Stimulated activated CD8-positive, alpha-beta memory T cell treated with anti-CD3 and anti-CD28 coated beads, Interleukin-4, amount 100 ng/mL, for 1 hour (primary cell): ENCODE data around the gene C19orf18.
"Not testable (repeated sequence)": the region's sequence is repeated elsewhere in the genome, so short reads cannot be mapped to it uniquely, and the experiment has no call there.

Experiments
- DNase-seq, 2 donors: peaks; one replicate each; pipeline ENCODE4 v3.0.0-alpha.2; 2020; ENCODE audit warnings: low read depth in 2 of 2, low spot score in 1 of 2

Gene C19orf18

DNA sequence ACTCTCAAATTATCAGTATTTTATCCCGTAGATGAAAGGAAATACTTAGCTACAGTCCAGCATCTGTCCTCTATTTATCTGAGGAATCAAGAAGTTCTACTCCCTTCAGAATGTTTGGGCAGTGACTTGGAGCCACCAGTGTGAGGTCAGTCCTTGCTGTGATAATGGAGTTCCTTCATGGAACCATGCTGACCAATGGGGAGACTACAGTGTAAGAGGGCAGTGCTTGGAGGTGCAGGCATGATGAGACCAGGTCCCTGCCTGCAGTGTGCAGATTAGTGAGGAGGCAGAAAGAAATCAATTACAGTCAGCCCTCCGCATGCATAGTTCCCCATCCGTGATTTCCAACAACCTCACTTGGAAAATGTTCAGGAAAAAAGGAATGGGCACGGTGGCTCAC lies at the start of gene C19orf18:
C19orf18 (minus strand) TSS at position 101 of the 400 bp plus-strand sequence. CDS start 102 bp downstream, outside the sequence.
- no peak for DNase-seq

DNA sequence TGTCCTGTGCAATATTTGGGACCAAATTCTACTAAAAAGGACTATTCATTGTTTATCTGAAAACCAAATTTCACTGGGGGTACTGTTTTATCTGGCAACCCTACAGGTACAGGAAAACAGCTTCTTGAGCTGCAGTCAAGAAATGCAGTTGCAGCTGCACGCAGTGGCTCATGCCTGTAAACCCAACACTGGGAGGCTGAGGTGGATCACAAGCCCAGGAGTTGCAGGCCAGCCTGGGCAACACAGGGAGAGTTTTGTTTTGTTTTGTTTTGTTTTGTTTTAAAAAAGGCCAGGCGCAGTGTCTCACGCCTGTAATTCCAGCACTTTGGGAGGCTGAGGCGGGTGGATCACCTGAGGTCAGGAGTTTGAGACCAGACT lies 47.9 kb upstream of the C19orf18 start:
- DNase-seq: no peak

DNA sequence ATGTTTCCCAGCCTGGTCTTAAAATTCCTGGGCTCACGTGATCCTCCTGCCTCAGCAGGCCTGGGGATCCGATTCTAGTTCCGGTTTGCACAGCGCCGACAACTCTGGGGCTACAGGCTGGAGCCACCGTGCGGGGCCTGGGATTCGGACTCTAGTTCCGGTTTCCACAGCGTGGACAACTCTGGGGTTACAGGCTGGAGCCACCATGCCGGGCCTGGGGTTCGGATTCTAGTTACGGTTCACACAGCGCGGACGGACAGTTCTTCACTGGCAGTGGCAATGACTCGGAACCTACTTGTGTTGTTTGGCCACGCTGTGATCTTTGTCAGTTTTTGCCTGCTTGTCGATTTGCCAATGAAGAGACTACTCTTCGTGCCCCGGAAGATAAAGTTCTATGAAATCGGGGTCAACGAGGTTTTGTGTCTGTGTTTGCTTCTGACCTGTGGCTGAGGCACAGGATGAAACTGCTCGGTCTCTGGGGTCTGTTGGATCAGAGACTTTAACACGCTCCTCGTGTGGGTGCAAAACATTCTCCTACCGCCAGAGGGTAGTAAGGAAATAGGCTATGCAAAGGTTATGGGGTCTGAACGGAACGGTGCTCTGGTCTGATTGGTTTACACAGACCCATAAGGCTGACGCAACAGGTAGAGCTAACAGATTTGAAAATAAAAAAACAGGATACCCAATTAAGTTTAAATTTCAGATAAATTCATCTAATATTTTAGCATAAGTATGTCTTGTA lies 47.4 kb upstream of the C19orf18 start:
- no peak for DNase-seq

DNA sequence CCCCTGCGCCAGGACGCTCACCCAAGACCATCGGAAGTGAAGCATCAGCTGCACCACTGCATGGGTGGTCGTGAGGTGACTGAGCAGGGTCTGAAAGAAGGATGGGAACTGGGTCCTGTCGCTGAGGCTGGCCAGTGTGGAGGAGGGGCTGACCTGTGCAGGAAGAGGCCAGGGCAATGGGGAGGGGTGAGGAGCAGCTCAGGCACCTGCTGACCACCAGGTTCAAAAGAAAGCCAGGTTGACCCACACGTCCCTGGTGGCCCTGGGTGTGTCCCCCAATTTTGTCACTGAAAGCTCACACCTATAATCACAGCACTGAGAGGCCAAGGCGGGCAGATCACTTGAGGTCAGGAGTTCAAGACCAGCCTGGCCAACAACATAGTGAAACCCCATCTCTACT lies 45.8 kb upstream of the C19orf18 start:
- no peak for DNase-seq

DNA sequence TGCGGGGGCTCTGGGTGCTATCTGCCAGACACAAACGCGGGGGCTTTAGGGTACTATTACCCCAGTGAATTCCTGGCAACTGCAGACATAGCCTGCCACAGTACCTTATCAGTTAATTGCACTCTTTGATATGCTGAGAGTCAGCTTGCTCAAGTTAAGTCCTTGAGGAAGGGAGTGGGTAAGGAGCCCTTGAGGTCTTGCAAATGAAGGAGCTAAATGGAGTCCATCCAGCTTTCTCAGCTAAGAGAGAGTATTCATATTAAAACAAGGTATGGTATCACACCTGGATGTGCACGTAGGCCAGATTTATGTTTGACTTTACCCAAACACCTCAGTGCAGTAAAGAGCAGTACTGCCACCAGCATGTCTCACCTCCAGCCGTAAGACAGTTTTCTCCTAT lies 39.8 kb upstream of the C19orf18 start:
- DNase-seq: no peak

DNA sequence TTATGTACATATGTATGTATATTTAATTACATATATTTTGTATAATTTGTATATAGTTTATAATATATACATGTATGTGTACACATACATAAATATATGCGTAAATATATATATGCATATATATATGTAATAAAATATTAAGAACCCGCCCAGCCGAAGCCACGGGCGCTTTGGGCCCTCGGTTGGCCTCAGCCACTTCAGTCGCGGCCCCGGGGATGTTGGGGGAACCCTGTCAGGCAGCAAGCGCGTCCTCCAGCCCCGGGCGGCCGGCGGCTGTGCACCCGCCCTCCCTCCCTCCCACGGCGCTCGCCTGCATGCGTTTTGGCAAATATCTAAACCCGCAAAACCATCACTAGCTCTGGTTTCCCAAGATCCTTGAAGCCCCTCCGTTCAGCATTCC lies 36.2 kb upstream of the C19orf18 start:
- no peak for DNase-seq

DNA sequence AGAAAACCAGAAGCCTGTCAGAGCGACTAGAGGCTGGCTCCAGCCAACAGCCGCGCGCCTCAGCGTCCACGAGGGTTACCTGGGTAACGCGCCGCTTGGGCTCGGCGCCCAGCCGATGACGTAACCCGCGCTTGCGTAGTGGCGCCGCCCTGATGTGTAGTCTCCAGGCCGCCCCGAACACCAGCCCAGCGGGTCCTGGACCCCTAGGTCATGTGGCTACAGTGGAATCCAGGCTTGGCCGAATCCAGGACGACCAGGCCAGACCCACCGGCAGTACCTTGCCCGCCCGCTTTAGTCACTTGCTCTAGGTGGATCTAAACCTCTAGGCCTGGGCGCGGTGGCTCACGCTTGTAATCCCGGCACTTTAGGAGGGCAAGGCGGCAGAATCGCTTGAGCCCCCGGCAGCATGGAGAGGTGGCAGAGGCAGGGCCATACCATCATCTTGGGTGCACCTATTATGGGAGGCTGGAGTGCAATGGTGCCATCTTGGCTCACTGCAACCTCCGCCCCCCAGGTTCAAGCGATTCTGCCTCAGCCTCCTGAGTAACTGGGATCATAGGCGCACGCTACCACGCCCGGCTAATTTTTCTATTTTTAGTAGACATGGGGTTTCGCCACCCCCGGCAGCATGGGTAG lies 35.5 kb upstream of the C19orf18 start:
- peak in 1 of 2 donors; percentile 16 for DNase-seq

DNA sequence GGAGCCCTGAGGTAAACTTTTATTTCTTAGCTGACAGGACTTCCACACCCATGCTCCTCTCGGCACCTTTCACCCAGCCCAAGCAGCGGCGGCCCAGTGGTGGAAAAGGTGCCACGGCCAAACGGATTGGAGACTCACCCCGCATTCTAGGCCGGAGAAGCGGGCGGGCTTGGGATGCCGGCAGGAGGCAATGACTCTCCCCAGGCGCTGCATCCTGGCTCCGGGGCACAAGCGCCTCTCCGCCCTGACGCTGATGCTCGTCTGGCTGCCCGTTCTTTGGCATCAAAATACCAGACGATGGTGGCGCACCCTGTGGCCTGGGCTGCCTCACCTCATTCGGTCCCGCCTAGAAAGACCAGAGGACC lies 34.9 kb upstream of the C19orf18 start:
- no peak for DNase-seq

DNA sequence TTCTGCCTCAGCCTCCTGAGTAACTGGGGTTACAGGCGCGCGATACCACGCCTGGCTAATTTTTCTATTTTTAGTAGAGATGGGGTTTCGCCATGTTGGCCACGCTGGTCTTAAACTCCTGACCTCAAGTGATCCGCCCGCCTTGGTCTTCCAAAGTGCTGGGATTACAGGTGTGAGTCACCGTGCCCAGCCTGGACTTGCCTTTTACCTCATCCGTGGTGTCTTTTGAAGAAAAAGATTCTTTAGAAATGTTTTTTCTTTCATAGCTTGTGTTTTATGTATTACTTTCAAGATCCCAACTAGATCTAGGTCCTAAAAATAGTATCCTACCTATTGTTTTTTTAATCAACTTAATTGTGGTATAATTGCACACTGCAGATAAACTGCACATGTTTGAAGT lies 34.5 kb upstream of the C19orf18 start:
- not testable (repeated sequence) for DNase-seq

DNA sequence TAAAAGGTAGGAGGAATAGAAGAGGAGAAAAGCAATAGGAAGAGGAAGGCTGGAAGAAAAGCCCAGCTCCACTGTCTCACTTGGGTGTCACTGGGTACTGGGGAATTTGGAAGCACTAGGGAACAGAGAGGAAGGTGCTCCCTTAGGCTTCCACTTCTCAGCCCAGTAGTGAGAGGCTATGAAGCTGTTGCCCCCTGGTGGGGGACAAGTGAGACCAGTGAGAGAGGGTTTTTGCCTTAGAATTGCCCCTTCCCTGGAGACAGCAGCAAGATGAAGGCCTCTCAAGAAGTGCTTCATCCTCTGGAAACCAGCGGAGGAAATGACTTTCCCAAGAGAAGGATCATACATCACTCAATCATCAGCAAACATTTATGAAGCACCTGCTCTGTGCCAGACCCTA lies 33.0 kb upstream of the C19orf18 start:
- DNase-seq: no peak

DNA sequence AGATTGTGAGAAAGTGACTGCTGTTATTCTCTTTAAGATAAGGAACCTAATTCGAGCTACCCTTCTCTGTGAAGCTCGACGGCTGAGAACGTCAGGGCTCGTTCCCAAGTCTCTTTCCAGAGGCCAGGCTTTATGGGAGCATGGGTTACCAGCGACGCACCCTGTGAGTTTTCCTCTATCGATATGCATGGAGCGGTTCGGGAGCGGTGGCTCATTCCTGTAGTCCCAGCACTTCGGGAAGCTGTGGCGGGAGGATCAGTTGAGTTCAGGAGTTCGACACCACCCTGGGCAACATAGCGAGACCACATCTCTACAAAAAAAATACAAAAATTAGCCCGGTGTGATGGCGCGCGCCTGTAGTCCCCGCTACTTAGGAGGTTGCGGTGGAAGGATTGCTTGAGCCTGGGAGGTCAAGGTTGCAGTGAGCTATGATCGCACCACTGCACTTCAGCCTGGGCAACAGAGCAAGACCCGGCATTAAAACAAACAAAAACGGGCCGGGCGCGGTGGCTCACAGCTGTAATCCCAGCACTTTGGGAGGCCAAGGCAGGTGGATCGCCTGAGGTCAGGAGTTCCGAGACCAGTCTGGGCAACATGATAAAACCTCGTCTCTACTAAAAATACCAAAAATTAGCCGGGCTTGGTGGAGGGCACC lies 29.0 kb upstream of the C19orf18 start:
- DNase-seq: no peak

DNA sequence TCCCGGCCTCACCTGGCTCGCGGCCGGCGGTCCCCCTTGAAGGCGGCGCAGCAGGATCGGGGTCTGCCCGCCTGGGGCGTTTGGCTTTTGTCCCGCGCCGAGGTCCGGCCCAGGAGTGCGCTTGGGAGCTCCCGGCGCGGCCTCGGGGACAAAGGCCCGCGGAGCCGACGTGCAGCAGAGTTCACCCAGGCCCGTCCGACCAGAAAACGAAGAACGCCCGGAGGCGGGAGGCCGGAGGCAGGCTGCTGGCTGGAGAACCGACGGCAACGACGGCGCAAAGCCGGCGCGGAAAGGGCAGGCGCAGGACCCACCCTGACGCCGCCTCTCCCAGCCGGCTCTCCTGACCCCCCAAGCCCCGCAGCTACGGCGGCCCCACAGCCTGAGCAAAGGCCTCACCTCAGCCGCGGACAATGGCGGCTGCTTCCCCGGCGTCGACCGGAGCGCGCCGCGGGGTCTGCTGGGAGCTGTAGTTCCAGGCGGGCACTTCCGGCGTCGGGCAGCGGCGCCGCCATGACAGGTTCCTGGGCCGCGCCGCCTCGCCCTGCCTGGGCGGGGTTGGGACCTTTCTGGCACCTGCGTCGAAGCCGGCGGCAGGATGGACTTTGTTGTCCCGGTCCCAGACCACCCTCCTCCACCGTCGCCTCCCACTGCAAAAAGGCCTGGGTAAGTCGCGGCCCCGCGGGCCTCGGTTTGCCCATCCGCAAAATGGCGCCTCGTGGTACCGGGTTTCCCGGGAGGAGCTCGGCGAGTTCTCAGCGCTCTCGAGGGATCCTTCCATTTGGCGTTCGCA lies 28.2 kb upstream of the C19orf18 start, which contains the start of gene ZNF606:
ZNF606 (minus strand) TSS at position 437 of the 790 bp plus-strand sequence. CDS start 1,501 bp downstream, outside the sequence.
- DNase-seq: peak; percentile 59 to 73

DNA sequence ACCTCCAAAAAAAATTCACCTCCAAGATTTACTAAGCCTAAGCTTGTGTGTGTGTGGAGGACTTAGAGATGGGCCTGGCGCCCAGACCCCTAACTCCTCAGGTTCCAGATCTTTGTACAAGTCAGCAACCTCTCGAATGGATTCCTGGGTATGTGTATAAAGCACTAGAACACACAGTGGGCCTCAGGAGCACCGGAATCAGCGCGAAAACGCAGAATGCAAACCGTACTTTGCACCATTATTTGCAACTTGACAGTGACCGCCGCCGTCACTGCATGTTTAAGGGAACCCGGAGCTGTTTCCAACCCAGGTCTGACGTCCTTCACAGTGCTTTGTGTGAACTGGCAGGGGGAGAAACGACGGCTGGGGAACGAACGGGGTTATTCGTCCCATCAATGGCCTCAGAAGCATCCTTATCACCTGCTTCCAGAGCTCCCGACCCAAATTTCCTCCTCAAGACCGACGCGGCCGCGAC lies 27.6 kb upstream of the C19orf18 start:
- no peak for DNase-seq

DNA sequence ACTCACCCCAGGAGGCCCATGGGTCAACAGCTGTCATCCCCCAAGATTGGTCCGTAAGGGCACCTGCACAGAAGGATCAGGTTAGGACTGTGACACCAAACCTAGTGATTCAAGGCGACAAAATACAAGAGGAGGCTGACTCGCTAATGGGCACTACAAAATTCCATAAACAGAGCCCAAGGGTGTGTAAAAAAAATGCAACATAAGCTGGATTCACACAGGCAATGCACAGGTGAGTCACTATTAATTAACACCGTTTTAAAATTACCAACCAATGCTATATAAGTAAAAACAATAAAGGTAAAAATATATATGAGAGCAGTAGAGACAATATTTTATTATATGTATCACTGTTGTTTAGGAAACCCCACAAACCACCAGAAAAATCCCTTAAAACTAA lies 26.3 kb upstream of the C19orf18 start:
- no peak for DNase-seq

DNA sequence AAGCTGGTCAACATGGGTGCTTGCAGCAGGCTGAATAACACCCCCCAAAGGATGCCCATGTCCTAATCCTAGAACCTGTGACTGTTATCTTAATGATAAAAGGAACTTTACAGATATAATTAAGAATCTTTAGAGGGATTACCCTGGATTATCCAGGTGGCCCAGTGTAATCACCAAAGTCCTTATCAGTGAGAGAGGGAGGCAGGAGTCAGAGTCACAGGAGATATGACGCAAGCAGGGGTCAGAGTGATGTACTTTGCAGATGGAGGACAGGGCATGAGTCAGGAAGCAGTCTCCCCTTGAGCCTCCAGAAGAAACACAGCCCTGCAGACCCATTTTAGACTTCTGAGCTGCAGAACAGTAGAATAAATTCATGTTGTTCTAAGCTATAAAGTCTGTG lies 18.5 kb upstream of the C19orf18 start:
- no peak for DNase-seq

DNA sequence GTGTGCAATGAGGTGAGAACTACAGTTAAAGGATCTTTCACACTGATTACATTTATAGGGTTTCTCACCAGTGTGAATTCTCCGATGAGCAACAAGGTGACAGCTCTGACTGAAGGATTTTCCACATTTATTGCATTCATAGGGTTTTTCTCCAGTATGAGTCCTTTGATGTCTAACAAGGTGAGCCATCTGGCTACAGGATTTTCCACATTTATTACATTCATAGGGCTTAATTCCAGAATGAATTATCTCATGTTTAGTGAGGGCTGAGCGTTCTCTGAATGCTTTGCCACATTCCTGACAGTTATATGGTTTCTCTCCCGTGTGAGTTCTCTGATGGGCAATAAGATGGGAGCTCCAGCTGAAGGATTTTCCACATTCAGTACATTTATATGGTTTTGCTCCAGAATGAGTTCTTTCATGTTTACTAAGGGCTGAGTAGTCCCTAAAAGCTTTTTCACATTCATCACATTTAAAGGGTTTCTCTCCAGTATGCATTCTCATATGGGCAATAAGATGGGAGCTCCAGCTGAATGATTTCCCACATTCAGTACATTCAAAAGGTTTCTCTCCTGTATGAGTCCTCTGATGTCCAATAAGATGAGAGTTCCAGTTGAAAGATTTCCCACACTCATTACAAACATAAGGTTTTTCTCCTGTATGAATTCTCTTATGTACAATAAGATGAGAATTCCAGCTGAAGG lies 4.4 kb upstream of the C19orf18 start:
- no peak for DNase-seq

DNA sequence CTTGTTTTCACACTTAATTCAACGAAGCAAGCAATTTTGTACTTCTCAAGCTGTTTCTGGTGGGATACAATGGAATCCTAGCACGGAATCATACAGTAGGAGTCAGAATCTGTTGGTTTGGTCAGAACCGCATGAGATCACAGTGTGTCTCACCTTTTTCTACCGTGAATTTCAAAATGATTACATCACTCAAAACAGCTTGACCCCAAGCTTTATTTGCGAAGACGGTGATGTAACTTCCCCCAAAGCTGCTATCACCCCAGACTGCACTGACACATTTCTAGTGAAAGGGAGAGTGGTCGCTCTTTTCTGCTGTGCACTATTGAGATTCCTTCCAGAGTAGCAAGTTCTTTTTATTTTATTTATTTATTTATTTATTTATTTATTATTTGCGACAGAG lies 9.6 kb downstream of the C19orf18 start:
- no peak for DNase-seq

DNA sequence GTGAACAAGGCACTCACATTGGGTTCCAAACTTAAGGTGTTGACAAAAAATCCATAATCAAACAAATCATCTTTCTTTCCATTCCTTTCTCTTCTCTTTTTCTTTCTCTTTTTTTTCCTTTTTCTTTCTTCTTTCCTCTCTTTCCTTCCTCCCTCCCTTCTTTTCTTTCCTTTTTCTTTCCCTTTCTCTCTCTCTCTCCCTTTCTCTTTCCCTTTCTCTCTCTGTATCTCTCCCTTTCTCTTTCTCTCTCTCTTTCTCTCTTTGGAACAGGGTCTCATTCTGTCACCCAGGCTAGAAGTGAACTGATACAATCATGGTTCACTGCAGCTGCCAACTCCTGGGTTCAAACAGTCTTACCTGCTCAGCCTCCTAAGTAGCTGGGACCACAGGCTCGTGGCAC lies 12.5 kb downstream of the C19orf18 start:
- DNase-seq: no peak

DNA sequence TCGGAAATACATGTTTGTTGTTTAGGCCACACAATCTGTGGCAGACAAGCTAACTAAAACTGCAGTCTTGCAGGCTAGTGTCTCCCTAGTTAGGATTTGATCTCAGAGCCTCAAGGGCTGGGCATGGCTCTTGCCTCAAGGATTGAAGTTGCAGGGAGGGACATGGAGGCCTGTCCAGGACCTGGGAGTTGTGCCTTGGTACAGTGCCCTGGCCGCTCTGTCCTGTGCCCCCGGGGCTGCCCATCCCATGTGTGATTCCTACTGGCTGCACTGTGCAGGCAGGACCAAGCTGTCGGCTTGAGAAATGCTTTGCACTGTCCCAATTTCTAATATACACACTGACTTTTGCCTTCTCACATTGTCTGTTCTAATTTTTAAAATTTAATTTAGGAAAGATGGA lies 19.3 kb downstream of the C19orf18 start:
- DNase-seq: no peak

DNA sequence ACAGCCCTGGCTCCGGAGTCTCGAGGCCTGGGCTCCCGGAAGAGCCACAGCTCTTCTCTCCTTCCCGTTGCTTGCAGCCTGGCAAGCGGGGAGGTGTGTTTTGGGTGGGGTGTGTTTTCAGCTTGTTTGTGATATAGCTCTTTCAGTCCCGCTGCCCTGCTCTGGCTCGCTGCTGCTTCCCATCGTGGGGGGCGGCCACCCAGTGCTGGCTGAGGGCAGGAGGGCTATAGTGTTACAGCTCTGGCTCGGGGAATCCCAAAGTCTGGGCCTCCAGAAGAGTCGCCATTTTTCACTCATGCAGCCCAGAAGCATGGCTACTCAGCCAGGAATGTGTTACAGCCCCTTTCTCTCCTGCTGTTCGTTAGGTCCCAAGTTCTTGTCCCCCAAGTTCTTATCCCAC lies 24.6 kb downstream of the C19orf18 start:
- DNase-seq: no peak

DNA sequence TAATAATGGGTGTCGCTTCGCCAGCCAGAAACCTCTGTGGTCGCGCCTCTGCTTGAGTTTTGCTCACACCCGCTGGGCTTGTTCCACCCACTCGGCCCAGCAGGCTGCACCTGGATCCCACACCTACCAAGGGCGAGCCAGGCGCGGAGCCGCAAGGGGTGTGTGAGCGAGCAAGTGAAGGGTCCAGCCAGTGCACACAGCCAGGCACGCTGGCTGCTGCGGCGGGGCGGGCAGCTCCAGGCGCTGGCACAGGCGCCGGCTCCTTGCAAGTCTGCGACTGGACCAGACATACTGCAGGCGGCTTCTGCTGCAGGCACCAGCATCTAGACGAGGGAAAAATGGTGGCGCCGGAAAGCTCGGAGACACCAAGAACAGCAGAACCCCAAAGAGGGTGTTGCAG lies 25.0 kb downstream of the C19orf18 start:
- no peak for DNase-seq
